HepG2 (cell line): ENCODE data around the gene PWP1. TPM values are rescaled to one million over a fixed set of nuclear protein-coding genes. Genes with fewer than 3 reads are reported as not detected.
A peak's percentile ranks its signal among the peaks of the same experiment; 100 is the strongest.

Experiments used
- ATRX ChIP-seq: sonication (generic); formaldehyde crosslinking; IDR thresholded peaks from 2 replicates; pipeline ENCODE4 v1.4.0; 2020; ENCODE audit warnings: missing genetic modification reagents, borderline replicate concordance
- BRD4 ChIP-seq: sonication (generic); formaldehyde crosslinking; IDR thresholded peaks from 2 replicates; pipeline ENCODE4 v1.4.0; 2020; ENCODE audit warnings: missing genetic modification reagents
- DNMT1 ChIP-seq: sonication (generic); formaldehyde crosslinking; IDR thresholded peaks from 2 replicates; pipeline ENCODE4 v1.5.1; 2020; ENCODE audit warnings: mild to moderate bottlenecking, missing genetic modification reagents
- EED ChIP-seq: sonication (generic); formaldehyde crosslinking; IDR thresholded peaks from 2 replicates; pipeline ENCODE4 v1.5.0; 2020; ENCODE audit warnings: mild to moderate bottlenecking, missing genetic modification reagents
- HDAC1 ChIP-seq: sonication (generic); formaldehyde crosslinking; IDR thresholded peaks from 2 replicates; pipeline ENCODE4 v1.5.1; 2020; ENCODE audit warnings: mild to moderate bottlenecking, missing genetic modification reagents
- HMG20A ChIP-seq: IDR thresholded peaks from 2 replicates; pipeline ENCODE4 v1.6.1; 2016; ENCODE audit warnings: borderline replicate concordance
- IKZF1 ChIP-seq: fragments of 450-650 bp; IDR thresholded peaks from 2 replicates; pipeline ENCODE4 v1.7.1; 2016
- KDM5A ChIP-seq: fragments of 200-600 bp; sonication (generic); IDR thresholded peaks from 2 replicates; pipeline ENCODE4 v1.7.0; 2018; ENCODE audit warnings: antibody characterized with exemption, mild to moderate bottlenecking, low read length, borderline replicate concordance
- MAZ ChIP-seq, 2 experiments: sonication (generic) in 1 of 2; formaldehyde crosslinking in 1 of 2; IDR thresholded peaks; 2 replicates each; pipeline versions ENCODE4 v1.5.0 to v1.6.1; 2012 to 2020; ENCODE audit warnings: low read depth in 2 of 2, mild to moderate bottlenecking in 2 of 2, borderline replicate concordance in 1 of 2, improper control_type of control experiment in 1 of 2, low read length in 1 of 2, missing genetic modification reagents in 1 of 2, moderate library complexity in 1 of 2
- MBNL3 ChIP-seq: fragments of 250-450 bp; sonication (Bioruptor Pico); conservative IDR thresholded peaks from 2 replicates; pipeline ENCODE4 v1.8.0; 2022; ENCODE audit warnings: mild to moderate bottlenecking, inconsistent platforms
- MIER2 ChIP-seq: IDR thresholded peaks from 2 replicates; pipeline ENCODE4 v1.6.1; 2016; ENCODE audit warnings: missing biosample characterization, missing genetic modification reagents
- NFAT5 ChIP-seq: sonication (generic); formaldehyde crosslinking; IDR thresholded peaks from 2 replicates; pipeline ENCODE4 v1.4.0; 2020; ENCODE audit warnings: missing genetic modification reagents
- PHB2 ChIP-seq: fragments of 450-650 bp; IDR thresholded peaks from 2 replicates; pipeline ENCODE4 v1.6.1; 2018; ENCODE audit not compliant: partially characterized antibody
- POLR2AphosphoS2 ChIP-seq: IDR thresholded peaks from 2 replicates; pipeline ENCODE4 v1.6.1; 2011; ENCODE audit warnings: low read depth, low read length, improper control_type of control experiment
- SP1 ChIP-seq, 2 experiments: fragments of 450-650 bp in 1 of 2; sonication (generic) in 1 of 2; formaldehyde crosslinking in 1 of 2; IDR thresholded peaks; 2 replicates each; pipeline versions ENCODE4 v1.4.0 to v1.6.1; 2016 to 2020; ENCODE audit warnings: missing genetic modification reagents in 1 of 2
- STAT5B ChIP-seq: sonication (generic); formaldehyde crosslinking; IDR thresholded peaks from 2 replicates; pipeline ENCODE4 v1.4.0; 2020; ENCODE audit warnings: missing genetic modification reagents
- TAF1 ChIP-seq: sonication (generic); formaldehyde crosslinking; IDR thresholded peaks from 2 replicates; pipeline ENCODE4 v1.4.0; 2020; ENCODE audit warnings: missing genetic modification reagents
- TEAD3 ChIP-seq: optimal IDR thresholded peaks from 2 replicates; pipeline ENCODE3; 2016; ENCODE audit warnings: borderline replicate concordance
- TFAP4 ChIP-seq: sonication (generic); IDR thresholded peaks from 2 replicates; pipeline ENCODE4 v1.6.1; 2016; ENCODE audit warnings: low read depth, borderline replicate concordance
- ZMYM3 ChIP-seq: sonication (generic); formaldehyde crosslinking; IDR thresholded peaks from 2 replicates; pipeline ENCODE4 v1.5.1; 2020; ENCODE audit warnings: mild to moderate bottlenecking, missing genetic modification reagents
- ZNF484 ChIP-seq: sonication (generic); formaldehyde crosslinking; IDR thresholded peaks from 2 replicates; pipeline ENCODE4 v1.5.1; 2020; ENCODE audit warnings: mild to moderate bottlenecking, low read depth, missing genetic modification reagents, borderline replicate concordance
- ZNF607 ChIP-seq: sonication (generic); formaldehyde crosslinking; IDR thresholded peaks from 2 replicates; pipeline ENCODE4 v1.5.1; 2020; ENCODE audit warnings: missing genetic modification reagents, mild to moderate bottlenecking, borderline replicate concordance
- ZNF660 ChIP-seq: sonication (generic); formaldehyde crosslinking; IDR thresholded peaks from 2 replicates; pipeline ENCODE4 v1.5.1; 2020; ENCODE audit warnings: mild to moderate bottlenecking, low read depth, missing genetic modification reagents, borderline replicate concordance
- ZNF720 ChIP-seq: sonication (generic); formaldehyde crosslinking; IDR thresholded peaks from 2 replicates; pipeline ENCODE4 v1.4.0; 2020; ENCODE audit warnings: missing genetic modification reagents
- ZNF749 ChIP-seq: sonication (generic); formaldehyde crosslinking; IDR thresholded peaks from 2 replicates; pipeline ENCODE4 v1.8.0; 2022; ENCODE audit warnings: mild to moderate bottlenecking, missing genetic modification reagents, moderate library complexity, borderline replicate concordance
- polyA plus RNA-seq, 8 experiments: library from polyadenylated mRNA; depleted of rRNA in 3 of 8; stranded (reverse) in 7 of 8; unstranded in 1 of 8; fragments of >200 nt; fragmentation: Illumina TruSeq in 4 of 8; extraction: Trizol in 4 of 8; gene quantifications; 2 replicates each; pipeline versions ENCODE4 v1.2.1 to v1.2.3, GENCODE V29; 2011 to 2016; ENCODE audit warnings: low read depth in 4 of 8, missing spikeins in 1 of 8, mixed read lengths in 1 of 8; ENCODE audit not compliant: insufficient read depth in 1 of 8
- total RNA-seq, 5 experiments: library from RNA; depleted of rRNA; stranded (reverse); fragments of >200 nt; fragmentation: Illumina TruSeq; extraction: Trizol; gene quantifications; 2 replicates each; pipeline ENCODE4 v1.2.3, GENCODE V29; 2016; ENCODE audit warnings: low read depth in 1 of 5

Gene PWP1
- total and polyA plus RNA-seq, 2 of the 13 experiments (the other 11 are each of a cell fraction or from before 2014, with no cell fraction given), result 65.9 to 70.2 TPM

DNA sequence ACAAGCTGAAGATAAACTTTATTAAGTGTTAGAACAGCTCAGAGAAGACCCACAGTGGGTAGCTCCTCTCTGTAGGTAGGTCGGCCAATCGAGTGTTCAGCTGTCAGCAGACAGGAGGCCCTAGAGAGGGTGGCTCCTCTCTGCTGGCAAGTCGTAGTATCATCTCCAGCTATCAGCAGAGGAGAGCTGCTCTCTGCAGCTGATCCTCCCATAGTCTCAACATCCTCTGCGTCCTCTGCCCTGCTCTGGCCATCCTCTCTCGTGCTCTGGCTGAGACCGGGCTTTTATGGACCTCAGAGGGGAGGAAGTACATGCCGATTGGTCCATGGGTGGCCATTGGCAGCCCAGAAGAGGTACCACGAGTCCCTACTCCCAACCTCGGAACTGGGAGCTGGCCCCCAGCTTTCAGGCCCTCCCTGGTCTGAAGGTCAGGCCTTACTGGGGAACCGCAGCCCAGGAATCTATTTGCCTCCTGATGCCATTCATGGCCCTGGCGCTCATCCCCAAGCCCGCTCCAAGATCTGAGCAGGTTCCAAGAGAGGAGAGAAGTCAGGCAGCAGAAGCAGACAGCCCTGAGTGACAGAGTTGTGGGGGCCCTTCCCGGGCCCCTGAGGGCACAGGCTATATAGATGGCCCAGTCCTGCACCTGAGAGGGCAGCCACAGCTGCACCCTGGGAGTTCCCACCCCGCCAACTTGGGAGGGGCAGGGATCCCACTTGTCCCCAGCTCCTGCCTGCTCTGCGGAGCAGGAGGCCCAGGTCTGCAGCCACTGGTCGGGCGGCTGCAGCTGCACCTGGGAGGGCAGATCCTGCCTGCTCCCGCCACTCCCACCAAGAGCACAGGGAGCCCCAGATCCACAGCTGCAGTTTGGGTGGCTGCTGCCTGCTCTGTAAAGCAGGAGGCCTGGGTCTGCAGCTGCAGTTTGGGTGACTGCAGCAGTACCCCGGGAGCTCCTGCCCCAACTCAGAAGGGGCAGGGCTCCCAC lies 3.5 kb upstream of the PWP1 start (continued):
- peak; percentile 65; the same call in 1 of the 2 replicates for TF ChIP-seq ZNF607 (CRISPR knock-in tag)
- TF ChIP-seq MIER2, result no peak
- peak; percentile 77; the same call in 1 of the 2 replicates for TF ChIP-seq TFAP4
- TF ChIP-seq KDM5A, result 0 out of 2 replicates have a peak, but pooled peaks have one; percentile 20
- TF ChIP-seq HMG20A (CRISPR knock-in tag), result no peak
- TF ChIP-seq PHB2, result no peak
- TF ChIP-seq DNMT1, result no peak
- TF ChIP-seq ZMYM3 (CRISPR knock-in tag), result peak; percentile 30; the same call in 1 of the 2 replicates
- no peak for TF ChIP-seq NFAT5 (CRISPR knock-in tag)
- TF ChIP-seq ZNF660 (CRISPR knock-in tag), result no peak
- no peak for TF ChIP-seq MBNL3 (CRISPR knock-in tag)
- peak; percentile 95 for TF ChIP-seq TAF1
- no peak for TF ChIP-seq IKZF1
- no peak; the same call in 1 of the 2 replicates for TF ChIP-seq MAZ (IDR thresholded peaks at IDR 0.05; ENCODE audit: borderline replicate concordance, low read depth, low read length)
- TF ChIP-seq MAZ (CRISPR knock-in tag; IDR thresholded peaks at IDR 0.05; ENCODE audit: low read depth), result 0 out of 2 replicates have a peak, but pooled peaks have one; percentile 43
- TF ChIP-seq ZNF749 (CRISPR knock-in tag), result no peak
- TF ChIP-seq BRD4, result peak; percentile 43
- no peak for TF ChIP-seq ATRX
- TF ChIP-seq TEAD3 (CRISPR knock-in tag), result peak; percentile 53
- no peak for TF ChIP-seq STAT5B
- TF ChIP-seq SP1 (IDR thresholded peaks at IDR 0.05), result no peak
- TF ChIP-seq SP1 (CRISPR knock-in tag; IDR thresholded peaks at IDR 0.05), result no peak
- TF ChIP-seq POLR2AphosphoS2, result peak; percentile 90; the same call in 1 of the 2 replicates
- no peak for TF ChIP-seq ZNF484 (CRISPR knock-in tag)
- TF ChIP-seq HDAC1 (CRISPR knock-in tag), result peak; percentile 49
- TF ChIP-seq ZNF720, result no peak
- TF ChIP-seq EED, result no peak
